WERI-Rb-1 (cell line): ENCODE measurements around the gene CHI3L1.

Experiments
- DNase-seq: peaks from one replicate; pipeline ENCODE4 v3.0.0-alpha.2; 2020
- H3K27ac ChIP-seq: fragments of 250-450 bp; sonication (Bioruptor Pico); 2 replicates; pipeline ENCODE4 v1.5.1; 2020; ENCODE audit warnings: mild to moderate bottlenecking, moderate library complexity
- H3K27me3 ChIP-seq: fragments of 250-450 bp; sonication (Bioruptor Pico); 2 replicates; pipeline ENCODE4 v1.5.1; 2021; ENCODE audit warnings: mild to moderate bottlenecking, low read depth, moderate library complexity; ENCODE audit not compliant: insufficient read depth, severe bottlenecking
- H3K36me3 ChIP-seq: fragments of 250-450 bp; sonication (Bioruptor Pico); 2 replicates; pipeline ENCODE4 v1.5.1; 2020; ENCODE audit warnings: mild to moderate bottlenecking, moderate library complexity
- H3K4me3 ChIP-seq: 2 replicates; pipeline ENCODE4 v1.5.1; 2011; ENCODE audit warnings: low read depth, mild to moderate bottlenecking, control low read depth, low read length
- H3K9me3 ChIP-seq: fragments of 250-450 bp; sonication (Bioruptor Pico); 2 replicates; pipeline ENCODE4 v1.5.1; 2021; ENCODE audit warnings: mild to moderate bottlenecking, moderate library complexity; ENCODE audit not compliant: severe bottlenecking
- TF ChIP-seq, protein P1 (sequence below): IDR thresholded peaks from 2 replicates; pipeline ENCODE4 v1.5.1; 2011; ENCODE audit warnings: low read depth, mild to moderate bottlenecking, control low read depth, inconsistent platforms, low read length

CHI3L1 gene

DNA sequence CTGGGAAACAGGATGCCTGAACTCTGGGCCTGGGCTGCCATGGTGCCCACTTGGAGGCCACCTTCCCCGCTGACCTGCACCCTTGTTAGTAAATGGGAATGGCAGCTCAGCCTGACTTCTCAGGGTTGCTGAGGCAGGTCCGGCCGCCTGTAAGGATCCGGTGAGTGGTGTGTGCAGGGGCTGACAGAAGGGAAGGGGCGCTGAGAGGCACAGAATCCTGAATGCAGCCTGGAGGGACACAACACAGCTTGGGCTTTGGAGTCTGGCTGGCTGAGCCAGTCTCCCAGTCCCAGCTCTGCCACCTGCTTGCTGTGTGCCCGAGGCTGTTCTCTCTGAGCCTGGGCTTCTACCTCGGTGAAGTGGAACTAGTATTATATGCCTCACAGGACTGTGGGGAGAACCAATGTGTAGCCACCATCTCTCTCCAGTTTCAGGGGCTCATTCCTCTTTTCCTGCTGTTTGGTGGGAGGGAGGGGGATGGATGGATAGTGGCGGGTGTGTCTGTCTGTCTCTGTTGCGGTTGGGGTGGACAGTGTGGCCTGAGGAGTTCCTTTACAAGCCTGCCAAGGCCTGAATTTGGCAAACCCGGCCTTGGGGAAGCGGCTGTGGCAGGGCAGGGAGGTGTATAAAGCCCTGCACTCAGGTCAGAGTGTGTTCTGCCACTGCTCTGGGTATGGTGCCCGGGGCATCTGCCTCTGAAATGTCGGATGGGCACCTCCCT lies 41.0 kb downstream of the CHI3L1 start:
- Histone ChIP-seq H3K9me3 (no peaks in the 10 kb centered on the region), H3K36me3 (peaks cover 23% of the 10 kb centered on the region), H3K27me3 (no peaks in the 10 kb centered on the region), H3K27ac (no peak overlapping the region), H3K4me3 (no peak overlapping the region)
- DNase-seq: no peak
- TF ChIP-seq, protein P1, sequence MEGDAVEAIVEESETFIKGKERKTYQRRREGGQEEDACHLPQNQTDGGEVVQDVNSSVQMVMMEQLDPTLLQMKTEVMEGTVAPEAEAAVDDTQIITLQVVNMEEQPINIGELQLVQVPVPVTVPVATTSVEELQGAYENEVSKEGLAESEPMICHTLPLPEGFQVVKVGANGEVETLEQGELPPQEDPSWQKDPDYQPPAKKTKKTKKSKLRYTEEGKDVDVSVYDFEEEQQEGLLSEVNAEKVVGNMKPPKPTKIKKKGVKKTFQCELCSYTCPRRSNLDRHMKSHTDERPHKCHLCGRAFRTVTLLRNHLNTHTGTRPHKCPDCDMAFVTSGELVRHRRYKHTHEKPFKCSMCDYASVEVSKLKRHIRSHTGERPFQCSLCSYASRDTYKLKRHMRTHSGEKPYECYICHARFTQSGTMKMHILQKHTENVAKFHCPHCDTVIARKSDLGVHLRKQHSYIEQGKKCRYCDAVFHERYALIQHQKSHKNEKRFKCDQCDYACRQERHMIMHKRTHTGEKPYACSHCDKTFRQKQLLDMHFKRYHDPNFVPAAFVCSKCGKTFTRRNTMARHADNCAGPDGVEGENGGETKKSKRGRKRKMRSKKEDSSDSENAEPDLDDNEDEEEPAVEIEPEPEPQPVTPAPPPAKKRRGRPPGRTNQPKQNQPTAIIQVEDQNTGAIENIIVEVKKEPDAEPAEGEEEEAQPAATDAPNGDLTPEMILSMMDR: no peak

DNA sequence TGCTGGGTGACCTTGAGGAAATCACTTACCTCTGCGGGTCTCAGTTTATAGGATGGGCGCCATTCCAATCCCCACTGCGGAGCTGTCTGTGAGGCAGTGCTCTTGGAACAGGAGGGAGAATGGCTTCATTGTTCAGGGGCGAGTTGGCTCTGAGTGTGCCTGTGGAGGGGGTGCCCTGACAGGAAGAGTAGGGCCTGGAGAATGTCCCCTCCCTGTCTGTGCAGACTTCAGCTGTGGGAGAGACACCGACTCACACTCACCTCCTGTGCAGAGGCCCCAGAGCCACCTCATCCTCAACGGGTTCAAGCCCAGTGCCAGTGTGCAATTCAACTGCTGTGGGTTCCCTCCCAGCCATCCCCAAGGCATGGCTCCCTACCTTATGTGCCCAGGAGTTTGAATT lies 41.8 kb downstream of the CHI3L1 start:
- no peaks in the 10 kb centered on the region for H3K9me3 ChIP-seq
- no peak for DNase-seq
- TF ChIP-seq, protein P1: no peak

GRCh38 chr1:203143641-203144040 lies 42.9 kb downstream of the CHI3L1 start:
- Histone ChIP-seq H3K27me3 (no peaks in the 10 kb centered on the region), H3K27ac (no peak overlapping the region), H3K4me3 (no peak overlapping the region), H3K36me3 (peaks cover 23% of the 10 kb centered on the region), H3K9me3 (no peaks in the 10 kb centered on the region)
- TF ChIP-seq, protein P1: no peak
- no peak for DNase-seq

More for the DNA sequence above, 41.8 kb downstream of the CHI3L1 start:
- H3K27me3 ChIP-seq: no peaks in the 10 kb centered on the region
- no peak overlapping the region for H3K27ac ChIP-seq
- H3K36me3 ChIP-seq: peaks cover 23% of the 10 kb centered on the region
- H3K4me3 ChIP-seq: no peak overlapping the region

DNA sequence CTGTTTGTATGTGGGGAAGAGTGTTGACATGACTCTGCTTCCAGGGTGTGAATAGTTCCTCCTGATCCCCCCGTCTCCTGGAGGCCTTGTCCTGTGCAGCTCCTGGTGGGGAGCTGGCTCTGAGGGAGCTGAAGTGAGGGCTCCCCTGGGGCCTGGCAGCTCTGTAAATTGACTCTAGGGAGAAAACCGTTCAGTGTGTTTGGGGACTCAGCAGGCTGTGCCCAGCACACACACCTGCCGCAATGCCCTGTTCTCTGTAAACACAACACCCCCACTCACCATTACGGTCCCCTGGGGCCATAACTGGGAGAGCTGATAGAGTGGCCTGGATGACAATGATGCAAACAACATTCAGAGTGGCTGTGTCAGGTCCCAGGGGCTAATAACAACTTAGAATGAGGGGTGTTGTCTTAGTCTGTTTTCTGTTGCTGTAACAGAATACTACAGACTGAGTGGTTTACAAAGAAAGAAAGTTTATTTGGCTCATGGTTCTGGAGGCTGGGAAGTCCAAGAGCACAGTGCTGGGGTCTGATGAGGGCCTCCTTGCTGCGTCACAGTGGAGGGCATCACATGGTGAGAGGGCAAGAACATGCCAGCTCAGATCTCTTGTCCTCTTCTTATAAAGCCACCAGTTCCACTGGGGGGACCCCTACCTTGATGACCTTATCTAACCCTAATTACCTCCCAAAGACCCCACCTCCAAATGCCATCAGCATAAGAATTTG lies 43.7 kb downstream of the CHI3L1 start:
- TF ChIP-seq, protein P1: no peak
- peaks cover 26% of the 10 kb centered on the region for H3K36me3 ChIP-seq
- no peak overlapping the region for H3K4me3 ChIP-seq
- no peak overlapping the region for H3K27ac ChIP-seq
- DNase-seq: no peak
- no peaks in the 10 kb centered on the region for H3K9me3 ChIP-seq
- no peaks in the 10 kb centered on the region for H3K27me3 ChIP-seq

DNA sequence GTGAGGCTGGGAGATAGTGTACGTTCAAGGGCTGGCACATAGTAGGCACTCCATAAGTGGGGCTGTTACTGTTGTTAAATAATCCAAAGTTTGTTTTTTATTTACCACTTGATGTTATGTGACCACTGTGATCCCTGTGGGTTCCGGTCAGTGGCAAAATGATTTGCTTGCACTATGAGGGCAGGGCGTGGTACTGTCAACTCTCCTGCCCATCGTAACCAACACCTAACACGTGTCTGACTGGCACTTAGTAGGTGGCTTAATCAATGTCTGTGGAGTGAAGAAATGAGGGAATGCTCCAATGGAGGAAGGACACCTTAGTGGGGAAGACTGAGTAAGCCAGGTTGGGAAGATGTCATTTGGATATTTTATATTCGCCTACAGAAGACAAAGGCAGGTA lies 44.4 kb downstream of the CHI3L1 start:
- Histone ChIP-seq H3K27me3 (no peaks in the 10 kb centered on the region), H3K27ac (no peak overlapping the region), H3K4me3 (no peak overlapping the region), H3K9me3 (no peaks in the 10 kb centered on the region), H3K36me3 (peaks cover 27% of the 10 kb centered on the region)
- DNase-seq: no peak
- TF ChIP-seq, protein P1: no peak
